GM18909 (cell line): ENCODE results near the gene TRMT2A.

Experiments
- ATAC-seq: cut with Tn5 transposase; IDR thresholded peaks from one replicate; pipeline ENCODE4 v1.9.1; 2021; ENCODE audit warnings: mild to moderate bottlenecking; ENCODE audit not compliant: unreplicated experiment, poor library complexity

Gene TRMT2A

GRCh38 chr22:20149257-20150250, 32.5 kb upstream of the TRMT2A start:
- no peak for ATAC-seq

DNA sequence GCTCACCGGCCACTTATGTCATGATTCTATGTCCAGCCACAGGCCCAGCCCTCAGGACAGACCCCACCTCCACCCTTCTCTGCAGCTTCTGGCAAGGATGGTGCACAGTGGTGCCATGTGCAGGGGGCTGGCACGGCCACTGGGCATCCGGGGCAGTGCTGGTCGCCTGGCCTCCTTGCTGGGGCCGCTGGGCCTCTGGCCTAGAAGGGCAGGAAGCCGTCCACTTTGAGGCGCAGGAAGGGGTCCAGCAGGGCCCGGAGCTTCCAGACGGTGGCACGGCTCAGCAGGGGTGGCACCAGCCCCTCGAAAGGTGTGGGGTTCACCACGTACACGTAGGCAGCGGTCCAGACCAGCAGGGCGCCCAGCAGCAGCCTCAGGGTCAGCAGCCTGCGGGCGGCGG, 31.4 kb upstream of the TRMT2A start:
- ATAC-seq: no peak

DNA sequence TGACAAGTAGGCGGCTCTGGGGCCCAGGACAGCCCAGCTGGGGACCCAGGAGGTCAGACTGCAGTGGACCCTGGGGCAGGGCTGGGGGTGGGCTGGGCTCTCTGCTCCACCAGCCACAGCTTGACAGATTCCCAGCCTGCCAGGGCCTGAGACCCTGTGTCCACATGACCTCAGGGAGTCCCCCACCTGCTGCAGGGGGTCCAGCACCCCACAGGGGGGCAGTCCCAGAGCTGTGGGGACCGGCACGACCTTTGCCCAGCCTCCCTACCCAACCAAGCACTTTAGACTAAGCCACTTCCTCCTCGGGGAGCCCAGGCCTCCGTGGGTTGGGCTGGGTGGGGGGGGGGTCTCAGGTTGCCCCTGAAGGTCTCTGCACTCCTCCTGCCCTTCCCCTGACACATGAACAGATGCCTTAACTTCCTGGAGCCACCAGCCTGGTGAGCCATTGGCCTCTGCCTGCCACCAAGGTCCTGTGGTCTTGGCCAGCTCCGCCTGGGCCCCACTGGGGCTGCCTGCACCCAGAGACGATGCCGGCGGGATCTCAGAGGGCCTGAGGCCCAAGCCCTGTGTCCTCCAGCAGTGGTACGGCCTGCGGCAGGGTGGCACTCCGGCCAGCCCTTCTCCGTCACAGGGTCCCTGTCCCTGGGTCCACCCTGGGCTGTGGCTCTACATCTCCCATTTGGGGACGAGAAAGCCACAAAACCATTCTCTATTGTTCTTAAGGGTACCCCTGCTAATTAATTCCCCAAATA, 30.4 kb upstream of the TRMT2A start:
- no peak for ATAC-seq

- no peak for ATAC-seq
Observed at GRCh38 chr22:20146777-20147176, 29.8 kb upstream of the TRMT2A start.

- ATAC-seq: no peak
Observed at GRCh38 chr22:20145832-20146223, 28.8 kb upstream of the TRMT2A start.

GRCh38 chr22:20145206-20145831, 28.3 kb upstream of the TRMT2A start:
- no peak for ATAC-seq

DNA sequence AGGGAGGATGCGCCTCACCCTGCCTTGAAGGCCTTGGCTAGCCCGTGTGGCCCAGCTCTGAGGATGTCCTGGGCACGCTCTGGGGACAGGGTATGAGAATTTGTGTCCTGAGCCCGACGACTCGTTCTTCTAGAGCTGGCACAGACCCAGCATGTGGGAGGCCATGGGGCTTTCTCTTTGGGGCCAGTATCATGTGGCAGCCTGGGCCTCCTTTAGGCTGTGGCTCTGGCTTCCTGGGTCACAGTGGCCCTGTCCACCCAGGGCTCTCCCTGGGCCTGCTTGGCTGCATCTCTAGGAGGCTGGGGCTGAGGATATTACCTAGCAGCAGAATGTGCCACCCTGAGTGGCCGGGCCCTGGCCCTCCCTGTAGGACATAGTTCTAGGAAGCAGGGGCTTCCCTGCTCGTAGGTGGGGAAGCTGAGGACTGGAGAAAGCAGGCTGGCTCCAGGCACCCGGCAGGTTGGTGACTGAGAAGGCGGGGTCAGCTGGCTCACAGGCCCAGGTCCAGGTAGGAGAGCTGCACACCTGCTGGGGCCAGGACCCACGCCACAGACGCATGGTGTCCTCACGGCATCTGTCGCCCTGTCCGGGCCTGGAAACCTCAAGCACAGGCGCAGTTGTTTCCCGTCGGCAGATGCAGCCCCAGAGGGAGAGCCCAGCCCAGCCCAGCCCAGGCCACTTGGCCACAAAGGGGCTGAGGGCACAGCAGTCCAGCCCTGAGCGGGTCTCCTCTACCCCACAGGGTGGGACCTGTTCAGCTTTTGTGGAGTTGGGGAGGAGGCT, 27.0 kb upstream of the TRMT2A start:
- ATAC-seq: no peak

GRCh38 chr22:20142711-20143621, 25.9 kb upstream of the TRMT2A start:
- ATAC-seq: no peak

DNA sequence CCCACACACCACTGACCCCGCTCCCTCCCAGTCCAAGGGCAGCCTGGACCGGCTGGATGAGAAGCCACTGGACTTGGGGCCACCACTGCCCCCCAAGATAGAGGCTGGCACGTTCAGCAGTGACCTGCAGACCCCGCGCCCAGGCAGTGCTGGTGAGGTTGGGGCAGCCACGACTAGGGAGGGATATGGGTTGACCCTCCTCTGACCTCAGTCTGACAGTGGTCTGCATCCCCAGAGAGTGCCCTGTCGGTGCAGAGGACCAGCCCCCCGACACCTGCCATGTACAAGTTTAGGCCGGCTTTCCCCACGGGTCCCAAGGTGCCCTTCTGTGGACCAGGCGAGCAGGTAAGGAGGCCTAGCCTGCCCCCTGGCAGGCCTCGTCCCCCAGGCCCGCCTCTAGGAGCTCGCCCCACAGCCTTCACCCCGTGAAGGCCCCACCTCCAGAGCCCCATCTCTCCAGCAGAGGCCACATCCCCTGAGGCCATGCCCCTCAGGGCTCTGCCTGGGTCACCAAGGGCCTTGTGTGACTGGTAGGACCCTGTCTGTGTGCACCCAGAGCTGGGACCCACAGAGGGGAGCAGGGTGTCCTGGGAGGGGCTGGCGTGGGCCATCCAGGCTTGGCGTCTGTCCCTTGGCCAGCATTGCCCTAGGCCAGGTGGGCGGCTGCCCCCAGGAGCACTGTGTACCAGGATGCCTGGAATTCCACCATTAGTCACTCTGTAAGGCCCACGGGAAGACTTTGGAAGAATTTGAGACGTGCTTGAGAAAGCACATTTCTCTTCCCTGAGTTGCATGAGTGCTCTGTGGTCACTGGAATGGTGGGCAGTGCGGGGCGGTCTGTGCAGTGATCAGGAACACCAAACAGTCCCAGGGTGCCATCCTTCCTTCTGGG, 24.4 kb upstream of the TRMT2A start:
- ATAC-seq: no peak

DNA sequence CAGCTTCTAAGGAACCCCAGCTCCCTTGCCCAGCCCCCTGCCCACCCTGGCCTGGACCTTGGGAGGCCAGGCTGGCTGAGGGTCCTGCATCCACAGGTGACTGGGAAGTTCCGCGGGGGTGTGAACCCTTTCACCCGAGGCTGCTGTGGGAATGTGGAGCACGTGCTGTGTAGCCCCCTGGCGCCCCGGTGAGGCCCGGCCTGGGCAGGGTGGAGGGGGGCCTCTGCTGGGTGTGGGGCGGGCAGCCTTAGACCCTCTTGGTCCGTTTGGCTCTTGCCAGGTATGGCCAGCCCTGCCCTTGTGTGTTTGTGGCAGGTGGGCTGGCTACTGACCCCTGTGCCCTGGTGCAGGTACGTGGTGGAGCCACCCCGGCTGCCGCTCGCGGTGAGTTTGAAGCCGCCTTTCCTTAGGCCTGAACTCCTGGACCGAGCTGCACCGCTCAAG, 23.5 kb upstream of the TRMT2A start:
- no peak for ATAC-seq

DNA sequence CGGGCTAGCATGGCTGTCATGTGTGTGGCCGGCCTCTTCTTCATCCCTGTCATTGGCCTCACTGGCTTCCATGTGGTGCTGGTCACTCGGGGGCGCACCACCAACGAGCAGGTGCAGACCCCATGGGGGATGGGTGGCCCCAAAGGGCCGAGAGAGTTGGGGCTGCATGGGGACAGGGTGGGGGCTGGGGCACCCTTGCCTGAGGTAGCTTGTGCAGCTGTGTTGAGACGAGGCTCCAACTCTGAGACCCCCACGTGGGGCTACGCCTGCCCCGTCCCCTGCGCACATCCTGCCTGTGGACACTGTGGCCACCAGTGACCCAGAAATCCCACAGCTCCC, 23.1 kb upstream of the TRMT2A start:
- ATAC-seq: no peak

DNA sequence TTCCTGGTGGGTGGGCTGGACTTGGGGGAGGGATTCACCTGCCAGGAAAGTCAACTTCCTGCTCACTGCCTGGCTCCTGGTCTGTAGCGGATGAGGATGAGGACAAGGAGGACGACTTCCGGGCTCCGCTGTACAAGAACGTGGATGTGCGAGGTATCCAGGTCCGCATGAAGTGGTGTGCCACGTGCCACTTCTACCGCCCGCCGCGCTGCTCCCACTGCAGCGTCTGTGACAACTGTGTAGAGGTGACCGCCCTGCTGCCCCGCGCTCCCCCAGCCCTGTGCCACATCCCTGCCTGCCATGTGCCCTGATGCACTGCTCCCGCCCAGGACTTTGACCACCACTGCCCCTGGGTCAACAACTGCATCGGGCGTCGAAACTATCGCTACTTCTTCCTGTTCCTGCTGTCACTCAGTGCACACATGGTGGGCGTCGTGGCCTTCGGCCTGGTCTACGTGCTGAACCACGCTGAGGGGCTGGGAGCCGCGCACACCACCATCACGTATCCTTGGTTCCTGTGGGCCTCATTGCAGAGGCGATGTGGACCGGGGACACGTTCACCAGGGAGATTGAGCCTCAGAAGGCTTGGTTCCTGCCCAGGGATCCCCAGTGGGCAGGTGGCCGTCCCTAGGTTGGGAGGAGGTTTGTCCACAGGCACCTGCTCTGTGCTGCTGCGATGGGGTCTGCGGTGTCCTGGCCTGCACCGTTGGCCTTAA, 22.5 kb upstream of the TRMT2A start:
- no peak for ATAC-seq

DNA sequence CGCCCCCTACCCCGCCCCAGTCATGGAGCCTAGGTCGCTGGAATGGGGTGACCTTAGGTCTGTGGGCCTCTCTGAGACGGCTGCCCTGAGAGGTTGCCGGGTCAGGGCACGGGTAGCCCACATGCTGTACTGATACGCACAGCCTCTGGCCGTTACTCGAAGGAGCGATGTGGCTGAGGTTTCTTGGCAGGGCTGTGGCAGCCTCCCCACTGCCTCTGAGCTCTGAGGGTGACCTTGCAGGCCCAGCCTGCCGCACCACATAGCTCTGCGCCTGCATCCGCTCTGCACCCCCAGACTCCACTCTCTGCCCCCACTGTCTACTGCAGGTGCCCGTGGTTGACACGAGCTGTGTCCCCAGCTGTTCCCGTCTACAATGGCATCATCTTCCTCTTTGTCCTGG, 21.8 kb upstream of the TRMT2A start:
- no peak for ATAC-seq

DNA sequence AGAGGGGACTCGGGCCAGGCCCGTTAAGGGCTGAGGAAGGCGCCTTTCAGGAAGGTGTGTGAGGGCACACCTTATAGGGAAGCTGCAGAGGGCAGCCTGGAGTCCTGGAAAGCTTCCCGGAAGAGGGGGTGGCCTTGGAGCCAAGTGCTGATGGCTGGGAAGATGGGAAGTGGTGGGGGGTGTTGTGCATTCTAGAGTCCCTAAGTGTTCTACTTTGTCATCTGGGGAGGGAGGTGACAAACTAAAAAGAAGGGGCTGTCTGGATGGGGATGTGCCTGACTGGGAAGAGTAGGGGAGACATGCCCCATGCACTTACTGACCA, 21.4 kb upstream of the TRMT2A start:
- no peak for ATAC-seq

DNA sequence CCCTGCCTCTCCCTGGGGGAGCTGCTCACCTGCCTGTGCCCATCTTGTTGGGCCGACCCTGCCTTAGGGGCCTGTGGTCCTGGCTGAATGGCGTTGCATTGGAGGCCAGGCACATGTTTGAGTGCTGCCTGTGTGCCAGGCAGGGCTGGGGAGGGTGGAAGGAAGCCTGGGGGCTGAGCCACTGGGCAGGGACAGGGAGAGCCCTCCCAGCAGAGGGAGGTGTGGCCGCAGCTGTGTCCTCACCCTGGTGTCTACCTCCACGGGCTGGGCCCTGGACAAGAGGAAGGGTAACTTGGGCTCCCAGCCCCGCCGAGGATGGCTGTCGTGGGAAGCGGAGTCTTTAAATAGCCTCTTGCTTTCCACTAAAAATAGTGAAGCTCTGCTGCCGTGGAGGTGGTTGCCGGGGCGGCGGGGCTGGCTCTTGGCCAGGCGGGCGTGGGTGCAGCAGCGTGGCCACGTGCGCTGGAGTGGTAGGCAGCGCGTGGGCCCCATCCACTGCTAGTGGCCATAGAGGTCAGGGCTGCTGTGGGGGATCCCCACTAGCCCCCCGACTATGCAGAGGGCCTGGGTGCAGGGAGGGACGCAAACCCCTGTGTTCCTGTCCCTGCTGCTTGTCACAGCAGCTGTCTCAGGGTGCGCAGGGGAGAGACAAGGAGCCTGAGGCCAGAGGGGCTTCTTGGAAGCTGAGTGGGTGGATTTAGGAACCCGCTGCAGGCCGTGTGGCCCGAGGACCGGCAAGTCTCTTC, 20.8 kb upstream of the TRMT2A start:
- ATAC-seq: no peak

GRCh38 chr22:20137113-20137512, 20.1 kb upstream of the TRMT2A start:
- no peak for ATAC-seq

- ATAC-seq: no peak
Observed at GRCh38 chr22:20136603-20136873, 19.5 kb upstream of the TRMT2A start.
